ENCODE results near the gene SLC6A8. TPM values are rescaled to one million over a fixed set of nuclear protein-coding genes. Genes with fewer than 3 reads are reported as not detected.

Gene SLC6A8
- total and polyA plus RNA-seq, 9 donors: 6.3 to 23.5 (median 11.4) TPM

- no peaks in the 10 kb centered on the region for H3K4me1 ChIP-seq (ENCODE audit: insufficient read depth)
- no peak overlapping the region for H3K4me3 ChIP-seq
- no peaks in the 10 kb centered on the region for H3K27me3 ChIP-seq
- no peaks in the 10 kb centered on the region for H3K9me3 ChIP-seq
- H3K36me3 ChIP-seq: no peaks in the 10 kb centered on the region
- intact Hi-C loops (cut with DNase I): no loop called here
- TF ChIP-seq CTCF (IDR thresholded peaks at IDR 0.05): no peak
- TF ChIP-seq EP300 (IDR thresholded peaks at IDR 0.05): no peak
- no peak for TF ChIP-seq POLR2A (IDR thresholded peaks at IDR 0.05)
- WGBS, 3 donors: 74 to 82% (median 74%) methylated on average over 9 of the region's 9 CpGs
- H3K27ac ChIP-seq: no peak overlapping the region
- no peak for DNase-seq
Observed at GRCh38 chrX:153706799-153707198, 19.1 kb downstream of the SLC6A8 start.

- WGBS, 3 donors: 88 to 94% (median 90%) methylated on average over 6 of the region's 6 CpGs
- H3K9me3 ChIP-seq: no peaks in the 10 kb centered on the region
- H3K36me3 ChIP-seq: no peaks in the 10 kb centered on the region
- no peaks in the 10 kb centered on the region for H3K27me3 ChIP-seq
- H3K4me1 ChIP-seq (ENCODE audit: insufficient read depth): no peaks in the 10 kb centered on the region
- no peak for DNase-seq
- no peak for TF ChIP-seq EP300 (IDR thresholded peaks at IDR 0.05)
- no peak for TF ChIP-seq POLR2A (IDR thresholded peaks at IDR 0.05)
- TF ChIP-seq CTCF (IDR thresholded peaks at IDR 0.05): no peak
- no peak overlapping the region for H3K4me3 ChIP-seq
- intact Hi-C loops (cut with DNase I): no loop called here
- no peak overlapping the region for H3K27ac ChIP-seq
Observed at GRCh38 chrX:153707406-153707805, 19.7 kb downstream of the SLC6A8 start.

DNA sequence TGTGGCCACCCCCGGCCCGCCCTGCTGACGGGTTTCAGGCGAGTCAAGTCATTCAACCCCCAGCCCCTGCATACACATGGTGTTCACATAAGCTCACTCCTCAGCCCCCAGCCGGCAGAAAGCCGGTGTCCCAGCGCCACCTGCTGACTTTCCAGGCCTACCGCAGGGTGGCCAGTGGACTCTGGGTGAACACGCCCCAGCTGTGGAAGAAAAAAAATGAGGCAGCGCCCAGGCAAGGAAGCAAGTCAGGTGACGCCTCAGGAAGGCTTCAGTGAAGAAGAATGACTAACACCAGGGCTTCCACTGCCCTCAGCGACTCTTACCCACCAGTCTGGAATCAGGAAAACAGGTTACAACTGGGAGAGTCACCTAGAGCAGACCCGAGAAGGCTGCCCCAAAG, 20.7 kb downstream of the SLC6A8 start:
- no peaks in the 10 kb centered on the region for H3K36me3 ChIP-seq
- H3K27me3 ChIP-seq: no peaks in the 10 kb centered on the region
- DNase-seq: peak; percentile 52 to 74 (median 64)
- H3K27ac ChIP-seq: no peak overlapping the region
- intact Hi-C loops (cut with DNase I): no loop called here
- H3K4me3 ChIP-seq: no peak overlapping the region
- H3K9me3 ChIP-seq: no peaks in the 10 kb centered on the region
- no peaks in the 10 kb centered on the region for H3K4me1 ChIP-seq (ENCODE audit: insufficient read depth)
- TF ChIP-seq POLR2A (IDR thresholded peaks at IDR 0.05) (no peak), CTCF (IDR thresholded peaks at IDR 0.05) (peak in 1 of 3 donors; percentile 14), EP300 (IDR thresholded peaks at IDR 0.05) (no peak)
- 19 to 24% (median 22%) methylated on average over 13 of the region's 13 CpGs for WGBS, 3 donors

- H3K36me3 ChIP-seq: no peaks in the 10 kb centered on the region
- WGBS, 3 donors: 81 to 85% (median 83%) methylated on average over 27 of the region's 27 CpGs
- no peak for DNase-seq
- intact Hi-C loops (cut with DNase I): no loop called here
- H3K4me1 ChIP-seq (ENCODE audit: insufficient read depth): no peaks in the 10 kb centered on the region
- TF ChIP-seq EP300 (IDR thresholded peaks at IDR 0.05) (no peak), POLR2A (IDR thresholded peaks at IDR 0.05) (no peak), CTCF (IDR thresholded peaks at IDR 0.05) (no peak)
- no peaks in the 10 kb centered on the region for H3K27me3 ChIP-seq
- H3K27ac ChIP-seq: no peak overlapping the region
- no peaks in the 10 kb centered on the region for H3K9me3 ChIP-seq
- H3K4me3 ChIP-seq: no peak overlapping the region
Observed at GRCh38 chrX:153709726-153710674, 22.3 kb downstream of the SLC6A8 start.
